Body of pancreas (tissue), 4 donors: ENCODE data around the gene CTNNA2.

Experiments
- POLR2A ChIP-seq, 3 donors: fragments of 450-650 bp; IDR thresholded peaks; one replicate each; pipeline ENCODE4 v1.6.1; 2016; ENCODE audit warnings: antibody characterized with exemption in 3 of 3, mild to moderate bottlenecking in 2 of 3
- TF ChIP-seq, protein P1 (sequence below), 7 experiments: fragments of 450-650 bp in 4 of 7; fragments of 200-600 bp in 3 of 7; sonication (generic) in 3 of 7; IDR thresholded peaks; one replicate each; pipeline ENCODE4 v1.5.1; 2016 to 2019; ENCODE audit warnings: antibody characterized with exemption in 7 of 7

DNA sequence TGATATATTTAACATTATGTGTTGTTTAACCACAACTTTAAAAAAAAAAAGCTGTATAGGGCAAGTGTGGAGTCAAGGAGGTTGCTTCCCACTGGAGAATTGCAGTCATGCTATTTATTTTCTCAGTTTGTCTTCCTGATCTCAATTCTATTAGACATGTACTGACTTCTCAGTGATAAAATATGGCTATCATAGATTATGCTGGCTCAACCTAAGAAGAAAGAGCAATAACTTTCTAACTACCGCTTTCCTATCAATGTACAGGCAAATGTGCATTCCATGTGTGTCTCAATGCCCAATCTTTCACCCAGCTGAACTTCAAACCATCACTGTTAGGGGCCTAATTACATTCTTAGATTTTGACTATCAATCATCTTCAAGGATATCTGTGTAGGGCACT lies 201.4 kb downstream of the CTNNA2 start:
- TF ChIP-seq, protein P1, sequence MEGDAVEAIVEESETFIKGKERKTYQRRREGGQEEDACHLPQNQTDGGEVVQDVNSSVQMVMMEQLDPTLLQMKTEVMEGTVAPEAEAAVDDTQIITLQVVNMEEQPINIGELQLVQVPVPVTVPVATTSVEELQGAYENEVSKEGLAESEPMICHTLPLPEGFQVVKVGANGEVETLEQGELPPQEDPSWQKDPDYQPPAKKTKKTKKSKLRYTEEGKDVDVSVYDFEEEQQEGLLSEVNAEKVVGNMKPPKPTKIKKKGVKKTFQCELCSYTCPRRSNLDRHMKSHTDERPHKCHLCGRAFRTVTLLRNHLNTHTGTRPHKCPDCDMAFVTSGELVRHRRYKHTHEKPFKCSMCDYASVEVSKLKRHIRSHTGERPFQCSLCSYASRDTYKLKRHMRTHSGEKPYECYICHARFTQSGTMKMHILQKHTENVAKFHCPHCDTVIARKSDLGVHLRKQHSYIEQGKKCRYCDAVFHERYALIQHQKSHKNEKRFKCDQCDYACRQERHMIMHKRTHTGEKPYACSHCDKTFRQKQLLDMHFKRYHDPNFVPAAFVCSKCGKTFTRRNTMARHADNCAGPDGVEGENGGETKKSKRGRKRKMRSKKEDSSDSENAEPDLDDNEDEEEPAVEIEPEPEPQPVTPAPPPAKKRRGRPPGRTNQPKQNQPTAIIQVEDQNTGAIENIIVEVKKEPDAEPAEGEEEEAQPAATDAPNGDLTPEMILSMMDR (IDR thresholded peaks at IDR 0.05) = no peak
- TF ChIP-seq POLR2A (IDR thresholded peaks at IDR 0.05) = no peak
